Cardiac muscle cell (in vitro differentiated cells and primary cell): Measurements from ENCODE around the gene FRMD5. TPM values are rescaled to one million over a fixed set of nuclear protein-coding genes. Genes with fewer than 3 reads are reported as not detected.

ENCODE experiments used
- DNase-seq, 2 donors: peaks; one replicate each; pipeline versions ENCODE4 v3.0.0 to v3.0.0-alpha.2; 2010 to 2017; ENCODE audit warnings: low read depth in 1 of 2, low spot score in 1 of 2
- H3K27ac ChIP-seq: fragments of 200-600 bp; sonication (generic); 2 replicates; pipeline ENCODE4 v1.5.1; 2016
- H3K27me3 ChIP-seq: fragments of 200-600 bp; sonication (generic); 2 replicates; pipeline ENCODE4 v1.6.0; 2016; ENCODE audit warnings: control low read depth
- H3K36me3 ChIP-seq: fragments of 200-600 bp; sonication (generic); 2 replicates; pipeline ENCODE4 v1.5.1; 2016; ENCODE audit warnings: control low read depth
- H3K4me1 ChIP-seq: fragments of 200-600 bp; sonication (generic); 2 replicates; pipeline ENCODE4 v1.8.1; 2017; ENCODE audit warnings: low read depth, mild to moderate bottlenecking, mixed run types
- H3K4me3 ChIP-seq: fragments of 200-600 bp; sonication (generic); 2 replicates; pipeline ENCODE4 v1.5.1; 2016; ENCODE audit warnings: mild to moderate bottlenecking
- H3K9me3 ChIP-seq: fragments of 200-600 bp; sonication (generic); 2 replicates; pipeline ENCODE4 v1.5.1; 2017; ENCODE audit warnings: low read depth, mild to moderate bottlenecking, control low read depth
- CTCF ChIP-seq: IDR thresholded peaks from 2 replicates; pipeline ENCODE4 v1.5.1; 2012; ENCODE audit warnings: low read depth, mild to moderate bottlenecking, low read length
- polyA plus RNA-seq: library from polyadenylated mRNA; unstranded; fragments of >200 nt; fragmentation: Nextera tagmentation; extraction: Ambion mirVana; gene quantifications from 2 replicates; pipeline ENCODE4 v1.2.1, GENCODE V29; 2016
- total RNA-seq: library from RNA; depleted of rRNA; stranded (reverse); fragments of >200 nt; gene quantifications from 2 replicates; pipeline ENCODE4 v1.2.3, GENCODE V29; 2016

The FRMD5 gene
- total and polyA plus RNA-seq, 2 experiments from 2014 or later: 26.8 to 59.7 TPM

DNA sequence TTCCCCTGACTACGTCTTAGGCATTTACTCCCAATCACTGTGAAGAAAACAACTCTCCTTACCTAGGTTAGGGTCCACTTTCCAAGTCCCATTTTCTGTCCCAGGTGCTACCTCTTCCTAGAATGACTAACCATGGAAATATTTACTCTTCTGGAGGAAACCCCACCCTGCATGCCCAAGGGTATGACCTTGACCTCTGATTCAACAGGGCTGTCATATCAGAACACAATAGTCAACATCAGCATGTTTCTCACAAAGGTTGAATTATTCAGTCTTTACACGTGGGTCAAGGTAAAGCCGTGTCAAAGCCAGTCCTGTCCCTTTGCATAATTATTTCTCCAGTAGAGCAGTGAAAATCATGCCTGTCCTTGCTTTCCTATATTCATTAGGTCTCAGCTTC, 4.3 kb upstream of the FRMD5 start:
- no peak for TF ChIP-seq CTCF
- H3K4me3 ChIP-seq: no peak overlapping the region
- H3K27me3 ChIP-seq: peaks cover 6% of the 10 kb centered on the region
- no peaks in the 10 kb centered on the region for H3K4me1 ChIP-seq
- no peaks in the 10 kb centered on the region for H3K36me3 ChIP-seq
- no peak overlapping the region for H3K27ac ChIP-seq
- no peak for DNase-seq
- no peaks in the 10 kb centered on the region for H3K9me3 ChIP-seq

GRCh38 chr15:44194323-44195150, 534 bp downstream of the FRMD5 start:
- TF ChIP-seq CTCF: peak; percentile 10
- Histone ChIP-seq H3K36me3 (no peaks in the 10 kb centered on the region), H3K27ac (no peak overlapping the region), H3K27me3 (peaks cover 37% of the 10 kb centered on the region), H3K4me1 (no peaks in the 10 kb centered on the region), H3K9me3 (no peaks in the 10 kb centered on the region), H3K4me3 (peak overlapping the region; percentile 59)
- DNase-seq: peak; percentile 34 to 83

DNA sequence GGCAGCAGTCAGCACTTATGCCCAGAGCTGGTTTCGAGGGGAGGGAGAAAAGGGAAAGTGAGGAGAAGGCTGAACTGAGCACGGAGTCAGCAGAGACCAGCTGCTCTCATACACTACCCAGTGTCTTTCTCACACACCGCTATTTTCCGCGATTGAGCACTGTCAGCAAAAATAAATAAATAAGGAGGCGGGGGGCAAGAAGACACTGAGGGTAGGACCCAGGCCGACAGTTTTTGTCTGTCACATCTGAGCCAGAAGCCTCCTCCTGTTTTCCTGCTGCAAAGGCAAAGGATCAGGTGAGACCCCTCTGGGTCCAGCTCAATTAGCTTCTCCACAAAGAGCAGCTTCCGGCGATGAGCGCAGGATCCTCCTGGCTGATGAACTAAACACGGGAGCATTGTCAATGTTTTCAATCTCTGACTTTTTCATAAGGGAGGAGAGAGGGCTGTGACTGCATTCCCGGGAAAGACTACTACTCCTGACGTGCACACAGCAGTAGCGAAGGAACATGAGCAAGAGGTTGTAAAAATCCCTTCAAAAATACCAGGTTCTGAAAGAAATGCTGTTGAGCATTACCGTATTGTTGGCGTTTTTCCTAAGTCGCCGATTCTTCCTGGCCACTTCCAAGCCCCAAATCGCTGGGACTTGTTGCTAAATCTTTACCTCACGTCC, 1.3 kb downstream of the FRMD5 start:
- no peak overlapping the region for H3K27ac ChIP-seq
- H3K36me3 ChIP-seq: no peaks in the 10 kb centered on the region
- peak overlapping the region; percentile 59 for H3K4me3 ChIP-seq
- no peak for TF ChIP-seq CTCF
- no peaks in the 10 kb centered on the region for H3K9me3 ChIP-seq
- peak; percentile 27 to 40 for DNase-seq
- H3K27me3 ChIP-seq: peaks cover 37% of the 10 kb centered on the region
- no peaks in the 10 kb centered on the region for H3K4me1 ChIP-seq

DNA sequence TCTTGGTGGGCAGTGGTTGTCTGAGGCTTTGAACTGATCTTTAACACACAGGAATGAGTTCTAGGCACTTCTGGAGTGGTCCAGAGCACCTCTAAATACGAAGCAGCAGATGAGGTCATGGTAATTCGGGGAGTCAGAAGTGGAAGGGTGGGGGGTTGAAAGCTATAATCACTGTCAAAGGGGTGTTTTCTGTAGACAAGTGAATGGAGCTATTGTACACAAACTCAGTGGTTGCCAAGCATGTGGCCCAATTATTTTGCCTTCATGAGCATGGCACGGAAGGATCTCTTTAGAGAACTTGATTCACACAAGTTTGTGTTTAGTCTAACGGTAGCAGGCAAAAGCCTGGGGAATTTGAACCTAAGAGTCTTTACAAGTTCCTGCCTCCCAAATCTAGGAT, 6.3 kb downstream of the FRMD5 start:
- no peak overlapping the region for H3K27ac ChIP-seq

DNA sequence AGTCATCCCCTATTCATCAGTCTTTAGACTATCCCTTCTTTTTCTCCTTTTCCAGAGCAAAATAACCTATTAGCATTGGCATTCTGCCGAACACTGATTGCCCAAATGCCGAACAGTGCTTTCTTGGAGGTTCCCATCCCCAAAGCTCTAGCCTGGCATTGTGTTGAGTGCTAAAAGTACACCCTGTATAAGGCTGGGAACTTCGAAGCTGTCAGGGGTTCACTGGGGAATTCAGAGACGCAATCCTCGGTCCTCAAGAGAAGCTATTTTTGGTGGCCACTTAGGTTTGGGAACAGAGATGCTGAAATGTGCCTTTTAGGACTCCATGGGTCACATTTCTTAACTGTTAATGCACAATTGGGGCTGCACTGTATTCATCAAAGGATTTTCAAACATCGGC, 8.4 kb downstream of the FRMD5 start:
- no peak for TF ChIP-seq CTCF
- Histone ChIP-seq H3K27ac (peak overlapping the region; percentile 88), H3K36me3 (no peaks in the 10 kb centered on the region), H3K4me1 (peaks cover 17% of the 10 kb centered on the region), H3K27me3 (peaks cover 4% of the 10 kb centered on the region), H3K9me3 (no peaks in the 10 kb centered on the region), H3K4me3 (no peak overlapping the region)
- DNase-seq: peak in 1 of 2 donors; percentile 66

More for the DNA sequence above, 6.3 kb downstream of the FRMD5 start:
- Histone ChIP-seq H3K4me3 (no peak overlapping the region), H3K36me3 (no peaks in the 10 kb centered on the region), H3K4me1 (peaks cover 17% of the 10 kb centered on the region), H3K9me3 (no peaks in the 10 kb centered on the region), H3K27me3 (peaks cover 25% of the 10 kb centered on the region)
- TF ChIP-seq CTCF: no peak
- DNase-seq: no peak
